NCI-H1048 (cell line): ENCODE data around the gene PKLR.
"Not testable (repeated sequence)": the region's sequence is repeated elsewhere in the genome, so short reads cannot be mapped to it uniquely, and the experiment has no call there.

ENCODE experiments used
- DNase-seq: peaks from one replicate; lab custom pipeline; 2025; lab: John Stamatoyannopoulos, UW

Gene PKLR

DNA sequence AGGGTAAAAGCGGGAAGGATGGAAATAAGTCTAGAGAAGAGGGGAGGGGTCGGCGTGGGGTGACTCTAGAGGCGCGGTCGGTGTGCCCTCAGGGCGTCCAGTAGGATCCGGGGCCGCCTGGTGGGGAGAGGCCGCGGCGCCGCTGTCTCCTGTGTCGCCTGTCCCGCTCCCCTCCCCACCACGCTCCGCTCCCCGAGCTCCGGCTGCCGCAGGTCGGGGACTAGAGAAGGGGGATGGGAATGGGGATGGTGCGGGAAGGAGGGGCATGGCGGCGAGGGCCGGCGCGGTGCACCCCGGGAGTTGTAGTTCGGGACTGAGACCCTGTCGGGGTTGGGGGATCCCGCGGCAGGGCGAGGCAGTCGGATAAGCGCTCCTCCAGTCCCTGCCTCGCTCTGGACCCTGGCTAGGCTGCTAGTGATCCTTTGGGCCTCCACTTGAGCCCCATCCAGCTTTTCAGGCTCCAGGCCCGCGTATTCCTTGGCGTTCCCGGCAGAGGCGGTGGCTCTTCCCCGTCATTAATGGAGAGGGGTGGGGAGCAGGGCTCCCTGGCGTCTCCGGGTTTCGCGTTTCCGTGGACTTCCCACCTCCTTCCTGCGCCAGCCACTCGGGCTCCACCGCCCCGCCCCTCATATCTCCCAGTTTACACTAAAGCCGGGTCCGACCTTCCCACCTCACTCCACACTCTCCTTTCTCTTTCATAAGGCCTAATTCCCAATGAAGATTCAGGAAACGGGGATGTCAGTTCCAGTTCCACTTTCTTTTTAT, 45.8 kb downstream of the PKLR start, which contains the start of gene ENTREP3:
TSS of gene ENTREP3 (minus strand) at position 241 of the 765 bp plus-strand sequence. CDS start 606 bp downstream, outside the sequence.
- DNase-seq, result peak; percentile 81

- no peak for DNase-seq
Observed at GRCh38 chr1:155254714-155255242, 46.5 kb downstream of the PKLR start.

- no peak for DNase-seq
Observed at GRCh38 chr1:155254228-155254713, 47.0 kb downstream of the PKLR start.

DNA sequence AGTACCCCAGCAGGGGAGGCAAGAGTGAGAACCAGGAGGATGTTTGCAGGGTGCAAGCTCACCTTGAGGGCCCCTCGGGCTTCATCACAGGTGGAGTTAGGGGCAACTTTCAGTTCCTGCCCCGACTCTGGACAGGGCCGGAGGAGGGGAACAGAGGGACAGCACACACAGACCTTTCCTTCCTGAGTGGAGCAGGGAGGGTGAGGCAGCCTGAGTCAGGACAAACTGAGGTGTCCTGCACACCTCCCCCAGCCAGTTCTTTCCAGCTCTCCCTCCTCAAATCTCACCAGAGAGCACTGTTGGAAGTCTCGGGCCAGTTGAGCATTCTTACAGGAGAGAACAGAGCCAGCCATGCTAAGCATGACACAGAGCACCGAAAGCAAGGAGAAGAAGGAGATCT, 47.4 kb downstream of the PKLR start:
- no peak for DNase-seq

GRCh38 chr1:155253208-155253607, 48.0 kb downstream of the PKLR start:
- no peak for DNase-seq

GRCh38 chr1:155251566-155251965, 49.7 kb downstream of the PKLR start:
- no peak for DNase-seq

- peak; percentile 91 for DNase-seq
Observed at GRCh38 chr1:155250633-155251449, 50.4 kb downstream of the PKLR start.

GRCh38 chr1:155250246-155250632, 51.0 kb downstream of the PKLR start:
- DNase-seq, result no peak

DNA sequence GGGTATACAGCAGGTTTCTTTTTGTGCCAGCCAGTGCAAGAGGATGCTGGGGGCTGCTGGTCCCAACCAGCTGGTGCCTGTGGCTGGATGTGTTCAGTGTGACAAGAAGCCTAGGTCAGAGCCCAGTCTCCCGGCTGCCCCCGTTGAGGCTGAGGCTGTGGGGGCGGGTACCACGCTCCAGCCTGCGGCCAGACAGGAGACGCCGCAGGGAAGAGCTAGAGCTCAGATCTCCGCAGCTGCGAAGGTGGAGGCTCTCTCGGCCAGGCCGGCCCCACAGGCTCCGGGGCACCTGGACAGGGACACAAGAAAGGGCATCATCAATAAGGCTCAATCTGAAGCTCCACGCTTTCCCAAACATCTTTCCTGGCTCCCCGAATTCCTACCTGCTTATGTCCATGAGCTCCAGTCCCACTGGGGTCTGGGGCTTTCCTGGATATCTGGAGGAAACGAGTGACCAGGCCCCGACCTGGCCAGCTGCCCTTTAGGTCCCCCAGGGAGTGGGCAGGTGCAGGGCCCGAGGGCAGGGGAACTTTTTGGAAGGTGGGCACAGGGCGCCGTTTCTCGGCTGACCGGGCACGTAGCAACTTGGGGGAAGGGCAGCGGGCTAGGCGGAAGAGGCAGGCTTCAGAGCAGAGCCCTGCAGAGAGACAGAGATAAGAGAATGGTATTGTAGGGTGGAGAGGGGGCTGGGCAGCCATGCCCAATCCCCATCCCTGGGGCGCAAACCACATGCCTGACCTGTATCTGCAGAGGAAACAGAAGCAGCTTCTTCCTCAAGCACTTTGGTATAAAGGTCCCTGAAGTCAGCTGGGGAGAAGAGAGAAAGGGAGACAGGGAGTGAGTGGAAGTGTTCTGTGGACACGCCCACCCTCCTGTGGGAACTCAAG, 53.3 kb downstream of the PKLR start:
- no peak for DNase-seq

GRCh38 chr1:155246796-155247195, 54.4 kb downstream of the PKLR start:
- not testable (repeated sequence) for DNase-seq

GRCh38 chr1:155245163-155245524, 56.1 kb downstream of the PKLR start:
- no peak for DNase-seq

GRCh38 chr1:155244368-155245162, 56.7 kb downstream of the PKLR start:
- DNase-seq, result peak; percentile 99

DNA sequence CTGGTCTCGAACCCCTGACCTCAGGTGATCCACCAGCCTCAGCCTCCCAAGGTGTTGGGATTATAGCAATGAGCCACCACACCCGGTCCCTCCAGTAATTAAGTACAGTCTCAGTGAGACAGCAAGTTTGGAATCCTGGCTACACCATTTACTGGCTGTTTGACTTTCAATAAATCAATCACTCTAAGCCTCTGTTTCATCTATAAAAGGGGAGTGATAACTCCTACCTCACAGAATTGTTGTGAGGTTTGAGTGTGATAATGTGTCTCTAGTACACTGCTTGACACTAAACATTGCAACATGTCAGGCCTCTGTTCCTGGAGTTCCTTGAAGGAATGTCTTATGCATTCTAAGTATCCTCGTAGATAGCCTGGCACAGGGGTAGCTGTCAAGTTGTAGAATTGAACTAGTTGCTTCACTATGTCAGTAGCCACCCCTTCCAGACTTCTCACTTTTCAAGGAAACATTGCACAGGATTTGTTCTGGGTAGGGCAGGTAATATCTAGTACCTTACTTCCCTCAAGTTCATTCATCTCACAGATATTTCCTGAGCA, 58.4 kb downstream of the PKLR start:
- no peak for DNase-seq

DNA sequence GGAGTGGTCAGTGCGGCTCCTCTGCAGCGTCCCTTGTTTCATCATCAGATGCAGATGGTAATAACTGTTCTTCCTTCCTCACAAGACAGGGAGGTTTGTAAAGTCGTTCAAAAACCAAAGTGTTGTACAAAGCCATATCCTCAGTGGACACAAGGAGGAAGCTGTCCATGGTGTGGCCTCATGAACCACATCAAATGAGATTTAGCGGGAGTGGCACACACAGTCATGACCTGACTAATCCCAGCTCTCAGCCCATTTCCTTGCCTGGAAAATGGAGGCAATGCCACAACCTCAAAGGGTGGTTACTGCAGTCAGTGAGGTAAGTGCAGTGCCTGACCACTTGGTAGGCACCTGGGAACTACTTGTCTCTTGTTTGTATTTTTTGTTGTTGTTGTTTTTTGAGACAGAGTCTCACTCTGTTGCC, 59.4 kb downstream of the PKLR start:
- no peak for DNase-seq

DNA sequence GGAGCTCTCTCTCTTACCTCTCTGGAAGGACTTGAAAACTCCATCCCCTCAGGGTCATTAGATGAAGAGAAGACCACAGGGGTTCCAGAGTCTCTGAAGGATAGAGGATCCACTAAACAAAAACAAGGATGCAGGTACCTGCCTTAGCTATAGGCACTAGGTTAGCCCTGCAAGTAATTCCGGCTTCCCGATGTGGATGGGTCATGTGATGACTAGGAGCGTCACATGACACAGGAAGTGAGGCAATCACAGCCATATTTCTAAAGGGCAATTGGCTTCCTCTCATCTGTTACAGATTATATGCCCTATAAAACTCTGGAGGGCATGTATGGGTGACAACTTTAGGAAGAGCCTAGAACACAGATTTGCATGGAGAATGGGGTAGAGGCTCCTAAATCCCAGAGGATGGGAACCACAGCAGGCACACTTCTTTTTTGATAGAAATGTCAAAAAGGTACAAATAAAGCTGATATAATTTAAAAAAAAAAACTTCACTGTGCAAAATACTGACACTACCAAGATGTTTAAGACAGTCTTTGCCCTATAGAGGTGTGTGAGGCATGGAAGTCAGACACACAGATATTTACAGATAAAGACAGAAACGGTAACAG, 60.1 kb downstream of the PKLR start:
- DNase-seq, result peak; percentile 71
